ENCODE measurements around the gene MSANTD7. TPM values are rescaled to one million over a fixed set of nuclear protein-coding genes. Genes with fewer than 3 reads are reported as not detected.
A peak's percentile ranks its signal among the peaks of the same experiment; 100 is the strongest.

The MSANTD7 gene
- total RNA-seq, 2 donors from 2014 or later: 14.6 to 15.6 TPM

DNA sequence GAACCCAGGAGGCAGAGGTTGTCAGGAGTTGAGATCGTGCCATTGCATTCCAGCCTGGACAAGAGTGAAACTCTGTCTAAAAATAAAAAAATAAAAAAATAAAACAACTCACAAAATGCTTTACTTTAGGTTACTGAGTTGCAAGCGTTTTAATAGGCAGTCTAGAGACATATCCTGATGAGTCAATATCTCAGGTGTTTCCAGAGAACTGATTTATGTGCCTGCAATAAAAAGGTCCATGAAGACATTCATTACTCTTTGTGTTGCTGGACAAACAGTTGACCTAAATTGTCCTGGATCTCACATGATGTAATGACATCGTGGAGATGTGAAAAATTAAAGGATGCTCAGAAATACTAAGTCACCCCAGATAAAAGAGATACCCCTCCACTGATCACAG is 31.8 kb upstream of the MSANTD7 start:
- Mint-ChIP-seq H3K9me3 (no peaks in the 10 kb centered on the region), H3K36me3 (ENCODE audit: low read depth) (no peaks in the 10 kb centered on the region), H3K27ac (no peak overlapping the region), H3K27me3 (ENCODE audit: insufficient read depth) (no peaks in the 10 kb centered on the region), H3K4me1 (peaks cover 7% of the 10 kb centered on the region), H3K4me3 (no peak overlapping the region)
- Histone ChIP-seq H3K4me3 (ENCODE audit: low read length) (no peak overlapping the region), H3K27me3 (ENCODE audit: control insufficient read depth, insufficient read depth, low read length, poor library complexity, severe bottlenecking) (no peaks in the 10 kb centered on the region), H3K9ac (ENCODE audit: extremely low read depth, low read length, poor library complexity, severe bottlenecking) (no peak overlapping the region), H3K27ac (ENCODE audit: low read depth, low read length) (no peak overlapping the region), H3K9me3 (ENCODE audit: control insufficient read depth, low read length) (no peaks in the 10 kb centered on the region), H3K36me3 (ENCODE audit: control insufficient read depth, insufficient read depth, low read length) (no peaks in the 10 kb centered on the region), H3K4me1 (ENCODE audit: control insufficient read depth, insufficient read depth, low read length) (no peaks in the 10 kb centered on the region)
- DNase-seq: no peak
- TF ChIP-seq, protein P1, sequence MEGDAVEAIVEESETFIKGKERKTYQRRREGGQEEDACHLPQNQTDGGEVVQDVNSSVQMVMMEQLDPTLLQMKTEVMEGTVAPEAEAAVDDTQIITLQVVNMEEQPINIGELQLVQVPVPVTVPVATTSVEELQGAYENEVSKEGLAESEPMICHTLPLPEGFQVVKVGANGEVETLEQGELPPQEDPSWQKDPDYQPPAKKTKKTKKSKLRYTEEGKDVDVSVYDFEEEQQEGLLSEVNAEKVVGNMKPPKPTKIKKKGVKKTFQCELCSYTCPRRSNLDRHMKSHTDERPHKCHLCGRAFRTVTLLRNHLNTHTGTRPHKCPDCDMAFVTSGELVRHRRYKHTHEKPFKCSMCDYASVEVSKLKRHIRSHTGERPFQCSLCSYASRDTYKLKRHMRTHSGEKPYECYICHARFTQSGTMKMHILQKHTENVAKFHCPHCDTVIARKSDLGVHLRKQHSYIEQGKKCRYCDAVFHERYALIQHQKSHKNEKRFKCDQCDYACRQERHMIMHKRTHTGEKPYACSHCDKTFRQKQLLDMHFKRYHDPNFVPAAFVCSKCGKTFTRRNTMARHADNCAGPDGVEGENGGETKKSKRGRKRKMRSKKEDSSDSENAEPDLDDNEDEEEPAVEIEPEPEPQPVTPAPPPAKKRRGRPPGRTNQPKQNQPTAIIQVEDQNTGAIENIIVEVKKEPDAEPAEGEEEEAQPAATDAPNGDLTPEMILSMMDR (conservative IDR thresholded peaks at IDR 0.05): no peak
- 78 to 88% methylated on average over 1 to 3 of the region's 3 CpGs for WGBS, 2 experiments (ENCODE audit: insufficient coverage in 1 of 2, insufficient read length in 1 of 2)

DNA sequence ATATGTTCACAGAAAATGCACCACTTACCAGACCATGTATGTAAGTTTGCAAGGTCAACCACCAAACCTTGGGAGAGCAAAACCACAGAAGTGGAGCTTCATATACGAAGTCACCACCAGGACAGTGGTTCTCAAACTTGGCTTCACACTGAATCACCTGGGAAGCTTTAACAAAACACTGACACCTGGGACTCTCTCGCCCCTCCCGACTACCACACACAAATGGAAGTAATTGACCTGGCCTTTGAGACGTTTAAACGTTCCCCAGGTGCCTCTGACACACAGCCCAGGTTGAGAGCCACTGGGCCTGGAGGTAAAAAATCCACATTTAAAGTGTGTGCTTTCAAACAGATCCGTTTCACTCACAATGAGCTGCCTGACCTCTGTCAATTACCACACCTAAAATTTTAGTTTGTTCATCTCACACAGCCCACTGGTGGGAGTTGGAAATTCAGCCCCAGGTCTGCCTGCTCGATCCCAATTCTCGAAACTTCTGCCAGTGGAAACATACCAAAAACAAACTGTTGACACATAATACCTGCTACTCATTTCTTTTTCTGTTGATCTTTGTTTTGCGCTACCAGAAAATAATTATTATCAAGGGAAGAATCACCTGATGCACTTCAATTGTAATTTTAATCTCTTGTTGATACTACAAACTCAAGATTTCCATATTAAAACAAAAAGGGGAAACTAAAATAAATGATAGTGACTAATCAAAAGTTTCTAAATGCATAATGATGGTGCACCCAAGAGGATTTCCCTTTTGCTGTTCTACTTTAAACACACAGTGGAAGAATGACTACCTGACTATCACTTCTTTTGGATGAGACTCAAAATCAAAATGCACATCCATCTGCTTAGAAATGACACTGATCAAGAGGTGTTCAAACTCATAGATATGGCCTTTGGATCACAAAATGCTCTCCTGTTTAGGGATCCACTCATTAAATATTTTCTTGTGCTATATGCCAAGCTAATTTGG is 26.8 kb upstream of the MSANTD7 start:
- 82 to 92% methylated on average over 7 to 9 of the region's 9 CpGs for WGBS, 2 experiments (ENCODE audit: insufficient coverage in 1 of 2, insufficient read length in 1 of 2)
- TF ChIP-seq, protein P1 (conservative IDR thresholded peaks at IDR 0.05): peak; percentile 9
- H3K9me3 Mint-ChIP-seq: no peaks in the 10 kb centered on the region
- Histone ChIP-seq H3K27me3 (ENCODE audit: control insufficient read depth, insufficient read depth, low read length, poor library complexity, severe bottlenecking) (no peaks in the 10 kb centered on the region), H3K27ac (ENCODE audit: low read depth, low read length) (no peak overlapping the region), H3K9ac (ENCODE audit: extremely low read depth, low read length, poor library complexity, severe bottlenecking) (no peak overlapping the region), H3K4me3 (ENCODE audit: low read length) (no peak overlapping the region), H3K4me1 (ENCODE audit: control insufficient read depth, insufficient read depth, low read length) (no peaks in the 10 kb centered on the region), H3K36me3 (ENCODE audit: control insufficient read depth, insufficient read depth, low read length) (no peaks in the 10 kb centered on the region), H3K9me3 (ENCODE audit: control insufficient read depth, low read length) (no peaks in the 10 kb centered on the region)
- H3K36me3 Mint-ChIP-seq (ENCODE audit: low read depth): no peaks in the 10 kb centered on the region
- peaks cover 7% of the 10 kb centered on the region for H3K4me1 Mint-ChIP-seq
- H3K4me3 Mint-ChIP-seq: no peak overlapping the region
- H3K27ac Mint-ChIP-seq: no peak overlapping the region
- peak; percentile 53 for DNase-seq
- H3K27me3 Mint-ChIP-seq (ENCODE audit: insufficient read depth): no peaks in the 10 kb centered on the region

GRCh38 chr10:14812271-14812670 is 25.8 kb upstream of the MSANTD7 start:
- Mint-ChIP-seq H3K36me3 (ENCODE audit: low read depth) (no peaks in the 10 kb centered on the region), H3K9me3 (peaks cover 2% of the 10 kb centered on the region), H3K27me3 (ENCODE audit: insufficient read depth) (no peaks in the 10 kb centered on the region), H3K4me3 (no peak overlapping the region), H3K27ac (no peak overlapping the region), H3K4me1 (peaks cover 7% of the 10 kb centered on the region)
- TF ChIP-seq, protein P1 (conservative IDR thresholded peaks at IDR 0.05): no peak
- DNase-seq: no peak
- H3K4me1 ChIP-seq (ENCODE audit: control insufficient read depth, insufficient read depth, low read length): no peaks in the 10 kb centered on the region
- WGBS, 2 experiments (ENCODE audit: insufficient coverage in 1 of 2, insufficient read length in 1 of 2): 95% methylated on average over 3 of the region's 3 CpGs
- no peak overlapping the region for H3K9ac ChIP-seq (ENCODE audit: extremely low read depth, low read length, poor library complexity, severe bottlenecking)
- H3K27me3 ChIP-seq (ENCODE audit: control insufficient read depth, insufficient read depth, low read length, poor library complexity, severe bottlenecking): no peaks in the 10 kb centered on the region
- H3K9me3 ChIP-seq (ENCODE audit: control insufficient read depth, low read length): no peaks in the 10 kb centered on the region
- H3K27ac ChIP-seq (ENCODE audit: low read depth, low read length): no peak overlapping the region
- no peak overlapping the region for H3K4me3 ChIP-seq (ENCODE audit: low read length)
- H3K36me3 ChIP-seq (ENCODE audit: control insufficient read depth, insufficient read depth, low read length): no peaks in the 10 kb centered on the region
